Mesothelial cell of epicardium (in vitro differentiated cells): Measurements from ENCODE around the gene NCOA1. TPM values are rescaled to one million over a fixed set of nuclear protein-coding genes. Genes with fewer than 3 reads are reported as not detected.

Experiments used
- DNase-seq, 2 experiments: peaks; one replicate each; pipeline ENCODE4 v3.0.0; 2021; ENCODE audit warnings: low spot score in 2 of 2; ENCODE audit not compliant: unreplicated experiment in 2 of 2
- H3K27ac Mint-ChIP-seq: 2 replicates; pipeline ENCODE4 v1.8.0; 2021; ENCODE audit warnings: mixed read lengths
- H3K27me3 Mint-ChIP-seq: 2 replicates; pipeline ENCODE4 v1.8.0; 2021; ENCODE audit warnings: low read depth, mixed read lengths
- H3K36me3 Mint-ChIP-seq: 2 replicates; pipeline ENCODE4 v1.8.0; 2021; ENCODE audit warnings: mixed read lengths
- H3K4me1 Mint-ChIP-seq: 2 replicates; pipeline ENCODE4 v1.8.0; 2021; ENCODE audit warnings: mixed read lengths
- H3K4me3 Mint-ChIP-seq: 2 replicates; pipeline ENCODE4 v1.8.0; 2021; ENCODE audit warnings: mild to moderate bottlenecking, moderate library complexity, mixed read lengths
- H3K9me3 Mint-ChIP-seq: 2 replicates; pipeline ENCODE4 v1.8.0; 2021; ENCODE audit warnings: mixed read lengths
- CTCF ChIP-seq: fragments of 200-600 bp; sonication (generic); IDR thresholded peaks from one replicate; pipeline ENCODE4 v1.5.0; 2021; ENCODE audit warnings: antibody characterized with exemption; ENCODE audit not compliant: unreplicated experiment
- total RNA-seq: library from RNA; stranded (reverse); gene quantifications from 3 replicates; pipeline ENCODE4 v1.2.1, GENCODE V29; 2021

The NCOA1 gene
- total RNA-seq, 1 donor from 2014 or later = 35.1 TPM

DNA sequence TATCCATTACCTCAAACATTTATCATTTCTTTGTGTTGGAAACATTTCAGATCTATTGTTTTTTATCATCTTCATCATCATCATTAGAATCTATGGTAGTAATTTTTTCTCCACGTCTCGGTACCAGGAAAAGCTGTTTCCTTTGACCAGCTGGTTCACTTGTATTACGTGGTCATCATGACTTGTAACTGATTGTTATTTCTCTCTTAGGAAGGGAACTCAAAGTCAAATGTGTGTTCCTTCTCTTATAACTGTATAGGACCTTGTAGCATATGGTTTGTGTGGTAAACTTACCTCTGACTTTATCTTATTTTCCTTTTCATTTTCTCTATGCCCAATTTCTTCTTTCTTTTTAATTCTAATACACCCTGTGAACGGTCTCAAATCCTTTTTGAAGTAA, 16.5 kb downstream of the NCOA1 start:
- no peak for TF ChIP-seq CTCF
- no peak for DNase-seq
- Mint-ChIP-seq H3K4me1 (peaks cover 8% of the 10 kb centered on the region), H3K27me3 (no peaks in the 10 kb centered on the region), H3K4me3 (no peak overlapping the region), H3K36me3 (peaks cover 3% of the 10 kb centered on the region), H3K9me3 (no peaks in the 10 kb centered on the region), H3K27ac (no peak overlapping the region)

GRCh38 chr2:24508878-24509277, 17.8 kb downstream of the NCOA1 start:
- Mint-ChIP-seq H3K4me3 (no peak overlapping the region), H3K36me3 (peaks cover 3% of the 10 kb centered on the region), H3K4me1 (peaks cover 15% of the 10 kb centered on the region), H3K27ac (no peak overlapping the region), H3K27me3 (no peaks in the 10 kb centered on the region), H3K9me3 (no peaks in the 10 kb centered on the region)
- no peak for TF ChIP-seq CTCF
- no peak for DNase-seq

- H3K36me3 Mint-ChIP-seq = peaks cover 3% of the 10 kb centered on the region
- no peak overlapping the region for H3K4me3 Mint-ChIP-seq
- no peak for TF ChIP-seq CTCF
- H3K4me1 Mint-ChIP-seq = peaks cover 15% of the 10 kb centered on the region
- H3K27ac Mint-ChIP-seq = no peak overlapping the region
- no peaks in the 10 kb centered on the region for H3K27me3 Mint-ChIP-seq
- no peak for DNase-seq
- H3K9me3 Mint-ChIP-seq = no peaks in the 10 kb centered on the region
Observed at GRCh38 chr2:24509425-24509824, 18.4 kb downstream of the NCOA1 start.

DNA sequence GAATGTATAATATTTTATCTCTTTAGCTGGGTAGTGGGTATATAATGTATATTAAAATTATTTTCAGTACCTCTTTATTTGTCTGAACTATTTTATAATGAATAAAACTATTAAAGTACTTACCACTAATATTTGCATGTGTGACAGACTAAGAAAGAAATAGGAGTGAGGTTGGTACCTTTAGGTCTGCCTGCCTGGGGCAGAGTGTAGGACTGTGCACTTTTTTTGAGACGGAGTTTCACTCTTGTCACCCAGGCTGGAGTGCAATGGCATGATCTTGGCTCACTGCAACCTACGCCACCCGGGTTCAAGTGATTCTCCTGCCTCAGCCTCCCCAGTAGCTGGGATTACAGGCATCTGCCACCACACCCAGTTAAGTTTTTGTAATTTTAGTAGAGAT, 18.8 kb downstream of the NCOA1 start:
- H3K36me3 Mint-ChIP-seq = peaks cover 3% of the 10 kb centered on the region
- H3K9me3 Mint-ChIP-seq = no peaks in the 10 kb centered on the region
- no peak overlapping the region for H3K4me3 Mint-ChIP-seq
- H3K4me1 Mint-ChIP-seq = peaks cover 15% of the 10 kb centered on the region
- no peak for TF ChIP-seq CTCF
- DNase-seq = no peak
- H3K27me3 Mint-ChIP-seq = no peaks in the 10 kb centered on the region
- no peak overlapping the region for H3K27ac Mint-ChIP-seq

- H3K27me3 Mint-ChIP-seq = no peaks in the 10 kb centered on the region
- H3K9me3 Mint-ChIP-seq = no peaks in the 10 kb centered on the region
- no peaks in the 10 kb centered on the region for H3K36me3 Mint-ChIP-seq
- H3K4me3 Mint-ChIP-seq = no peak overlapping the region
- no peak for TF ChIP-seq CTCF
- H3K27ac Mint-ChIP-seq = no peak overlapping the region
- DNase-seq = no peak
- peaks cover 19% of the 10 kb centered on the region for H3K4me1 Mint-ChIP-seq
Observed at GRCh38 chr2:24510771-24511170, 19.7 kb downstream of the NCOA1 start.

- Mint-ChIP-seq H3K4me1 (peaks cover 19% of the 10 kb centered on the region), H3K27ac (no peak overlapping the region), H3K27me3 (no peaks in the 10 kb centered on the region), H3K36me3 (no peaks in the 10 kb centered on the region), H3K9me3 (no peaks in the 10 kb centered on the region), H3K4me3 (no peak overlapping the region)
- no peak for DNase-seq
- no peak for TF ChIP-seq CTCF
Observed at GRCh38 chr2:24511198-24511597, 20.1 kb downstream of the NCOA1 start.
